NOMO-1 (cell line): Measurements from ENCODE around the gene UBAP1L.
"Not testable (repeated sequence)": the region's sequence is repeated elsewhere in the genome, so short reads cannot be mapped to it uniquely, and the experiment has no call there.

Experiments used
- DNase-seq, 2 experiments: peaks; one replicate each; lab custom pipeline; 2025; ENCODE audit not compliant: unreplicated experiment in 2 of 2; lab: John Stamatoyannopoulos, UW

The UBAP1L gene

DNA sequence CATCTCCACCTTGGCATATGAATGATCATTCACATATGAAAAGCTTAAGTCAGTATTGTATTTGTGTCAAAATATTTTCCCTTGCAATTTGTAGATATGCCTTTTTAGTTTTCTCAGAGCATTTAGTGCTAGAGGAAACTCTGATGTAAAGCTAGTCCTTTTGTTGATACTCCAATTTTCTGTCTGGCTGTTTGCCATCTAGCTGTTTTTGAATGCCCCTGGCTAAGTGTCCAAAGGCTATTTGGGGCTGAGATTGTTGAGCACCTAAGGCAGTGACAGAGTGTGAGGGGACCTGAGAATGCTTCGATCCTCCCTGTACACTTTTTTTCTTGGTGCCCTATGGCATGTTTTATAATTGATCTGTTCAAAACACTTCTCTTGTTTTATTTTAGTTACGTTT, 66.8 kb downstream of the UBAP1L start:
- DNase-seq, result no peak

DNA sequence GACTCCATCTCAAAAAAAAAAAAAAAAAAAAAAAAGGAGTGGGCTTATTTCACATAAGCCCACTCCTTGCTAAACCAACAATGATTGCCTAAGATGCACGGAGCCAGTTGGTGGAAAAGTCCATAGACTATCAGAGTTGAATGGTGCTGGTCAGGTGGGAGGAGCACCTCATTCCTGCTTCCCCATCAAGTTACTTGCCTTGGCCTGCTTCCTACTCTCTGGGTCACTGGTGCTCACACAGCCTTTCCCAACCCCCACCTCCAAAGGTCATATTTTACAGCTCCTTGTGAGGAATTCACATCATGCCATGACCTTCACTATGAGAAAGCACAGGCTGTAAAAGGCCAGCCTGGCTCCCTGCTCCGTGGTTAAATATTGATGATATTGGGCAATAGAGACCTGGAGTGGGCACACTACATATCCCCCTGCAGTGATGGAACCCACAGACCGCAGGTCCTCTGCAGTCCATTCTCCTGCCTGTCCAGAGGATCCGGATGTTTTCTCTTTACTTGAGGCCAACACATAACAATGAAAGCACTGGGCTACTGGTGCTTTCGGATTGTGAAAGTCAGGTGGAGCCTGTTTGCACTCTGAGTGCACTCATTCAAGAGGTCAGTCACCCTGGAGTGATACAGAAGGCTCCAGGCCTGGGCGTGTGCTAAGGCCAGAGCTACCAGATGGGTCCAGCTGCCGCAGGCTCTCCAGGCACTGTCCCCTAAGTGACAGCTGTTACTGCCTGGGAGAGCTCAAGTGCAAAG, 70.1 kb downstream of the UBAP1L start, which contains the start of gene SLC51B:
TSS of gene SLC51B (plus strand) at position 664 of the 758 bp plus-strand sequence. CDS start 4,618 bp downstream, outside the sequence.
- no peak for DNase-seq

DNA sequence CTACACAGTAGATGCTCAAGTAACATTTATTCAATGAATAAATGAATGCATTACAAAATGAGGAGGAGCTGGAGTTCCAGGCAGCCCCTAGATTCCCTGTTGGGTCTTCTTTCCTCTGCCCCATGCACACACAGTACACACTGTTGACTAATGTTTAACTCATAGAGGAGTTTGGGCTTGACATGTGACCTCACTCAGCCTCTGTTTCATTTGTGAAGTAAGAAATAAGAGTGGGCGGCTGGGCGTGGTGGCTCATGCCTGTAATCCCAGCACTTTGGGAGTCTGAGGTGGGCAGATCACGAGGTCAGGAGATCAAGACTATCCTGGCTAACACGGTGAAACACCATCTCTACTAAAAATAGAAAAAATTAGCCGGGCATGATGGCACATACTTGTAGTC, 70.8 kb downstream of the UBAP1L start:
- DNase-seq, result not testable (repeated sequence)

DNA sequence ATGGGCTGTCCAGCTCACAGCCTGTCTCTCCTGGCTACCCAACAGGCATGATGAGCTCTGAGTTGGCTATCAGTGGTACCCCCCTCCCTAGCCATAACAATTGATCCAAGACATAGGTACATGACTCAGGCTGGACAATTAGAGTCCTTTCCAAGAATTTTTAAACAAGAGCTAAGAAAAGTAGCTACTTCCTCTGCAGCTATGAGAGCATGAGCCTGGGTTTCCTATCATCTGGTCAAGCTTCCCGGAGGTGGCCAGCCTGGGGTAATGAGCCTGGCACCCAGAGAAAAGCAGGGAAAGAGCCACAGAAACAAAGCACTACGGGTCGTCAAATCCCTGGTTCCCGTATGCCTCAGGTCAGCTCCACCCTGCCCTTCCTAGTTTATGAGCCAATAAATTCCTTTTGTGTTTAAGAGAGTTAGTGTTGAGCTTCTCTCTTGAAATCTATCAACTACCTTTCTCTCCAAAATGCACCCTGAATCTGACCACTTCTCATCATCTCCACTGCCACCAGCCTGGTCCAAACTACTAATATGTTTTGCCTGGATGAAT, 72.1 kb downstream of the UBAP1L start:
- no peak for DNase-seq
